Measurements from ENCODE around the gene C17orf107.
"Not testable (repeated sequence)": the region's sequence is repeated elsewhere in the genome, so short reads cannot be mapped to it uniquely, and the experiment has no call there.

C17orf107 gene

DNA sequence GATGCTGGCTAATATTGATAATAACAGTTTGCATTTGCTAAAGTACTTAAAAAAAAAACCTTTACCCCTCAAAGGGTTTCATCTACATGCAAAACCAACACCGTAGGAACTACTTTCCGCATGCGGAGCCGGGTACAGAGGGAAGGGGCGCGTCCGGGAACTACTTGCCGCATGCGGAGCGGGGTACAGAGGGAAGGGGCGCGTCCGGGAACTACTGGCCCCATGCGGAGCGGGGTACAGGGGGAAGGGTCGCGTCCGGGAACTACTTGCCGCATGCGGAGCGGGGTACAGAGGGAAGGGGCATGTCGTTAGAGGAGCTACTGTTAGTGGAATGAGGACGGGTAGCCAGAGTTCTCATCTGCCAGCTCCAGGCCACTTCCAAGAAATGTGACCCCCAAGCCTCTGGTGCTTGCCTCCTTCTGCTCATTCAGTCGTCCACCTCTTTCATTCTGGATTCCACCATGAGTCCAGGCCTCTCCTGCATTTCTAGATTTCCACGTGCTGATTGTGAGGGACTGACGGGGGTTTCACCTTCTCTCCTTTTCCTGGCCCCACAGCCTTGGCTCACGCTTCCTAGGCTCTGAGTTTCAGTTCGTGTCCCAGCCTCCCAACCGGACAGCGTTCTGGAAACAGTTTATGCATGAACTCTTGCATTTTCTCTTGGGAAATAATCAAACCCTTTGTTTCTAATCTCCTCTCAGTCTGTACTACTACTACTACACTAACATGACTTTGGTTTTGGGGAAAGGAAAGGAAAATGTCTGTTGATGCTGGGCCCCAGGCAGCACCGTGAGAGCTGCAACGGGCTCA is 39.3 kb upstream of the C17orf107 start:
- H3K4me1 ChIP-seq (ENCODE audit: control insufficient read depth, insufficient read depth, low read length) = peaks cover 15% of the 10 kb centered on the region

DNA sequence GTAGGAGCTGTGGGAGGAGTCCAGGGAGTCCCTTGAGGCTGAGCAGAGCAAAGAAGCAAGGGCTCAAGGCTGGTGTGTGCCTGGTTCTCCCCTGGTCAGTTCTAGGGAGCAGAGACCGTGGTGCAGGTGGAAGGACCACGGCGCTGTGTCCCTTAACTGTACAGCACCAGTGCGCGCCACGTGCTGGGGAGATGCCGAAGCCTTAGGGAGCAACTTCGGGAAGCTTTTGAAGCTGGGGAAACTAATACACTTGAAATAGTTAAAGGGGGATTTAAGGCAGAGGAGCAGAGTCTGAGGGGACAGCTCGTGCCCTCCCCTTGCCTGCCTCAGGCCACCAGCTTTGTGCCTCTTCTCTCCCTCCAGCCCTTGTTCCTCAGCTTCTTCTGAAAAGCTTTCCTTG is 38.7 kb upstream of the C17orf107 start:
- Histone ChIP-seq H3K27me3 (ENCODE audit: control insufficient read depth, insufficient read depth, low read length) (no peaks in the 10 kb centered on the region), H3K4me3 (ENCODE audit: low read length) (no peak overlapping the region), H3K36me3 (ENCODE audit: control insufficient read depth, insufficient read depth, low read length) (no peaks in the 10 kb centered on the region), H3K9me3 (ENCODE audit: control insufficient read depth, low read length) (no peaks in the 10 kb centered on the region), H3K9ac (ENCODE audit: low read length) (no peak overlapping the region), H3K4me1 (ENCODE audit: control insufficient read depth, insufficient read depth, low read length) (peaks cover 15% of the 10 kb centered on the region)

More for the DNA sequence above, 39.3 kb upstream of the C17orf107 start:
- H3K4me3 ChIP-seq (ENCODE audit: low read length) = no peak overlapping the region
- H3K9ac ChIP-seq (ENCODE audit: low read length) = no peak overlapping the region
- no peaks in the 10 kb centered on the region for H3K36me3 ChIP-seq (ENCODE audit: control insufficient read depth, insufficient read depth, low read length)
- H3K9me3 ChIP-seq (ENCODE audit: control insufficient read depth, low read length) = no peaks in the 10 kb centered on the region
- no peaks in the 10 kb centered on the region for H3K27me3 ChIP-seq (ENCODE audit: control insufficient read depth, insufficient read depth, low read length)

GRCh38 chr17:4861052-4861451 is 38.3 kb upstream of the C17orf107 start:
- Histone ChIP-seq H3K4me1 (ENCODE audit: control insufficient read depth, insufficient read depth, low read length) (peaks cover 15% of the 10 kb centered on the region), H3K9ac (ENCODE audit: low read length) (no peak overlapping the region), H3K36me3 (ENCODE audit: control insufficient read depth, insufficient read depth, low read length) (no peaks in the 10 kb centered on the region), H3K9me3 (ENCODE audit: control insufficient read depth, low read length) (no peaks in the 10 kb centered on the region), H3K27me3 (ENCODE audit: control insufficient read depth, insufficient read depth, low read length) (no peaks in the 10 kb centered on the region), H3K4me3 (ENCODE audit: low read length) (no peak overlapping the region)

GRCh38 chr17:4862720-4863119 is 36.6 kb upstream of the C17orf107 start:
- Histone ChIP-seq H3K9ac (ENCODE audit: low read length) (no peak overlapping the region), H3K27me3 (ENCODE audit: control insufficient read depth, insufficient read depth, low read length) (no peaks in the 10 kb centered on the region), H3K9me3 (ENCODE audit: control insufficient read depth, low read length) (no peaks in the 10 kb centered on the region), H3K4me3 (ENCODE audit: low read length) (no peak overlapping the region), H3K36me3 (ENCODE audit: control insufficient read depth, insufficient read depth, low read length) (no peaks in the 10 kb centered on the region), H3K4me1 (ENCODE audit: control insufficient read depth, insufficient read depth, low read length) (peaks cover 9% of the 10 kb centered on the region)

DNA sequence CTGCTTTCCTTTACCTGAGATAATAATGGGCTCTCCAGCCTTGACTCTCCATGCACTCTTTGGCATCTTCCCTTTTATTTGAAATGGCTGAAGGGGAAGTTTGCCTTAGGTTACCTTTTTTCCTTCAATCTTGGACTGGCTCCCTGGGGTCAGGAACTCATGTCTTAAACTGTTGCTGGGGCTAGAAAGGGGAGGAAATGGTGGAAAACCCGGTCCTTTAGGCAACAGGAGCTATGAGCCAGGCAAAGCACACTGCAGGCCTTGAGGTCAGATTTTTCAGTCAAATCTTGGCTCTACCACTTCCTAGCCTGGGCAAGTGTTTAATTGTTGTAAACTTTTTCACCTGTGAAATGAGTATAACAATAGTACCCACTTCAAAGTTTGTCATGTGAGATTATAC is 36.0 kb upstream of the C17orf107 start:
- H3K9ac ChIP-seq (ENCODE audit: low read length) = no peak overlapping the region
- no peaks in the 10 kb centered on the region for H3K9me3 ChIP-seq (ENCODE audit: control insufficient read depth, low read length)
- no peaks in the 10 kb centered on the region for H3K36me3 ChIP-seq (ENCODE audit: control insufficient read depth, insufficient read depth, low read length)
- H3K4me3 ChIP-seq (ENCODE audit: low read length) = no peak overlapping the region
- no peaks in the 10 kb centered on the region for H3K27me3 ChIP-seq (ENCODE audit: control insufficient read depth, insufficient read depth, low read length)
- H3K4me1 ChIP-seq (ENCODE audit: control insufficient read depth, insufficient read depth, low read length) = peaks cover 4% of the 10 kb centered on the region

DNA sequence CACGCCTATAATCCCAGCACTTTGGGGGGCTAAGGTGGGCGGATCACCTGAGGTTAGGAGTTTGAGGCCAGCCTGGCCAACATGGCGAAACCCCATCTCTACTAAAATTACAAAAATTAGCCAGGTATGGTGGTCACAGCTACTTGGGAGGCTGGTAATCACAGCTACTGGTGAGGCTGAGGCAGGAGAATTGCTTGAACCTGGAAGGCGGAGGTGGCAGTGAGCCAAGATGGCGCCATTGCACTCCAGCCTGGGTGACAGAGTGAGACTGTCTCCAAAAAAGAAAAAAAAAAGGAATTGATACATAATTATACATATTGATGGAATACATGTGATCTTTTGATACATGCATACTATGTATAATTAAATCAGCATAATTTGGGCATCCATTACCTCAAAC is 31.8 kb upstream of the C17orf107 start:
- H3K27me3 ChIP-seq (ENCODE audit: control insufficient read depth, insufficient read depth, low read length); H3K9ac ChIP-seq (ENCODE audit: low read length); H3K4me1 ChIP-seq (ENCODE audit: control insufficient read depth, insufficient read depth, low read length); H3K9me3 ChIP-seq (ENCODE audit: control insufficient read depth, low read length); H3K36me3 ChIP-seq (ENCODE audit: control insufficient read depth, insufficient read depth, low read length); H3K4me3 ChIP-seq (ENCODE audit: low read length): not testable (repeated sequence)

- not testable (repeated sequence) for H3K4me1 ChIP-seq (ENCODE audit: control insufficient read depth, insufficient read depth, low read length); H3K27me3 ChIP-seq (ENCODE audit: control insufficient read depth, insufficient read depth, low read length); H3K9me3 ChIP-seq (ENCODE audit: control insufficient read depth, low read length); H3K36me3 ChIP-seq (ENCODE audit: control insufficient read depth, insufficient read depth, low read length); H3K4me3 ChIP-seq (ENCODE audit: low read length); H3K9ac ChIP-seq (ENCODE audit: low read length)
Measured at GRCh38 chr17:4869058-4869998, 30.0 kb upstream of the C17orf107 start.

DNA sequence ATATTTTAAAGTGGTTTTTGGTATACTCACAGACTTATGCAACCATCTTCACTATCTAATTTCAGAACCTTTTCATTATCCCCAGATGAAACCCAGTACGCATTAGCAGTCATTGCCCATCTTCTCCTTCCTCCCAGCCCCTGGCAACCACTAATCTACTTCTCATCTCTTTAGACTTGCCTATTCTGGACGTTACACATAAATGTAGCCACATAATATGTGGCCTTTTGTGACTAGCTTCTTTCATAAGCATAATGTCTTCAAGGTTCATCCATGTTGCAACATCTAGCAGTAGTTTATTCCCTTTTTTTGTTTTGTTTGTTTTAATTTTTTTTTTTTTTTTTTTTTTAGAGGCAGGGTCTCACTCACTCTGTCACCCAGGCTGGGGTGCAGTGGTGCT is 28.5 kb upstream of the C17orf107 start:
- H3K9ac ChIP-seq (ENCODE audit: low read length) = no peak overlapping the region
- no peak overlapping the region for H3K4me3 ChIP-seq (ENCODE audit: low read length)
- no peaks in the 10 kb centered on the region for H3K9me3 ChIP-seq (ENCODE audit: control insufficient read depth, low read length)
- H3K27me3 ChIP-seq (ENCODE audit: control insufficient read depth, insufficient read depth, low read length) = no peaks in the 10 kb centered on the region
- no peaks in the 10 kb centered on the region for H3K36me3 ChIP-seq (ENCODE audit: control insufficient read depth, insufficient read depth, low read length)
- no peaks in the 10 kb centered on the region for H3K4me1 ChIP-seq (ENCODE audit: control insufficient read depth, insufficient read depth, low read length)

DNA sequence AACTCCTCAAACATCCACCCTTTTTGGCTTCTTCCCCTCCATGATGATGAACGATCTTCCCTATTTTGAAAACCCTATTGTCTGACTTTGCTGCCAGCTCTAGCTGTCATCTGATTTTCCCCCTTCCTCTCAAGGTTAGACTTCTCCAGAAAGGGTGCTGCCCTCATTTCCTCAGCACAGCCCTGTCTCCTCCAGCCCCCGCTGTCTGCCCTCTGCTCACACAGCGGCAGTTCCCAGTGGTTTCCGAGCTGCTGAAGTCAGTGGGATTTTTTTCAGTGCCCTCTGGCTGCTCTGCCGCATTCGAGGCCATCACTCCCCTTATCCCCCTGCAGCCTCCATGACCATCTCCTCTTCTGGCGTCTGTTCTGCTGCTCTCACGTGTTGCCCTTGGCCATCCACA is 26.6 kb upstream of the C17orf107 start:
- H3K9ac ChIP-seq (ENCODE audit: low read length) = no peak overlapping the region
- H3K27me3 ChIP-seq (ENCODE audit: control insufficient read depth, insufficient read depth, low read length) = no peaks in the 10 kb centered on the region
- no peaks in the 10 kb centered on the region for H3K36me3 ChIP-seq (ENCODE audit: control insufficient read depth, insufficient read depth, low read length)
- no peaks in the 10 kb centered on the region for H3K9me3 ChIP-seq (ENCODE audit: control insufficient read depth, low read length)
- H3K4me1 ChIP-seq (ENCODE audit: control insufficient read depth, insufficient read depth, low read length) = no peaks in the 10 kb centered on the region
- H3K4me3 ChIP-seq (ENCODE audit: low read length) = no peak overlapping the region

DNA sequence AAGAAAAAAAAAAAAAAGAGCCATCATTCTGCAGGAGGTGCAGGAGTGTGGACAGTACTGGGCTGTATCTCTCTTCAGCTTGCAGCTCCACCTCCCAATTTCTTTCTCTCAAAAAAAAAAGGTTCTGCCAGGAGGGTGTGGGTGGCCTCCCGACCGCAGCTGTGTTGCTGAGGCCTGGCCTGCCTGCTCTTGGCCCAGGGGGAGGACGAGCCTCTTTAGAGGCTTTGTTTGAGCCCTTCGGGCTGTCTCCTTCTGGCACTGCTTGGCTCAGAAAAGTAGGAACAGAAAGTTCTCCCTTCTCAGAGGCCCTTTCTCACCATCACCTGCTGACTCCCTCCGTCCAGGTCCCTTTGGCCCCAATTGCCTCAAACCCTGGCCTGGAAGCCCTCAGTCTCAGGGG is 22.2 kb upstream of the C17orf107 start:
- no peaks in the 10 kb centered on the region for H3K36me3 ChIP-seq (ENCODE audit: control insufficient read depth, insufficient read depth, low read length)
- no peaks in the 10 kb centered on the region for H3K4me1 ChIP-seq (ENCODE audit: control insufficient read depth, insufficient read depth, low read length)
- H3K4me3 ChIP-seq (ENCODE audit: low read length) = no peak overlapping the region
- H3K9me3 ChIP-seq (ENCODE audit: control insufficient read depth, low read length) = no peaks in the 10 kb centered on the region
- no peaks in the 10 kb centered on the region for H3K27me3 ChIP-seq (ENCODE audit: control insufficient read depth, insufficient read depth, low read length)
- no peak overlapping the region for H3K9ac ChIP-seq (ENCODE audit: low read length)

DNA sequence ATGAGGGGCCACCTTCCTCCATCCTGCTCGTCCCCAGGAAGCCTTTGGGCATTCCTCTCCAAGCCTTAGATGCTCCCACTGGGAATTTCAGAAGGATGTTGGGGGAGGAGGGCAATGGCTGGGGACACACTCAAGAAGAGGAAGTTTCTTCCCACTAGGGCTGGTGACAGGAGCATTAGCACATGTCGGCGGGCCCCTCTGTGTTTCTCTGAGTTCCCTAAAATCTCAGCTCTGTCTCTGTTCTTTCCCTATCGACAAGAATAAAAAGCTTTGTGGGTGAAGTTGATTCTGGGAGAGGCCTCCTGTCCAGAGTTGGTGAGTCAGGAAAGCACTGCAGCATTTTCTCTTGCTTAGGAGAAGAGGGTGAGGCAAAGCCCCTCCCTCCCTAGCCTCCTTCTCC is 19.7 kb upstream of the C17orf107 start:
- H3K4me3 ChIP-seq (ENCODE audit: low read length) = no peak overlapping the region
- H3K36me3 ChIP-seq (ENCODE audit: control insufficient read depth, insufficient read depth, low read length) = peaks cover 6% of the 10 kb centered on the region
- no peaks in the 10 kb centered on the region for H3K9me3 ChIP-seq (ENCODE audit: control insufficient read depth, low read length)
- no peak overlapping the region for H3K9ac ChIP-seq (ENCODE audit: low read length)
- no peaks in the 10 kb centered on the region for H3K27me3 ChIP-seq (ENCODE audit: control insufficient read depth, insufficient read depth, low read length)
- no peaks in the 10 kb centered on the region for H3K4me1 ChIP-seq (ENCODE audit: control insufficient read depth, insufficient read depth, low read length)

GRCh38 chr17:4880857-4881256 is 18.5 kb upstream of the C17orf107 start:
- H3K4me1 ChIP-seq (ENCODE audit: control insufficient read depth, insufficient read depth, low read length) = no peaks in the 10 kb centered on the region
- H3K4me3 ChIP-seq (ENCODE audit: low read length) = no peak overlapping the region
- no peaks in the 10 kb centered on the region for H3K9me3 ChIP-seq (ENCODE audit: control insufficient read depth, low read length)
- peaks cover 16% of the 10 kb centered on the region for H3K36me3 ChIP-seq (ENCODE audit: control insufficient read depth, insufficient read depth, low read length)
- no peak overlapping the region for H3K9ac ChIP-seq (ENCODE audit: low read length)
- no peaks in the 10 kb centered on the region for H3K27me3 ChIP-seq (ENCODE audit: control insufficient read depth, insufficient read depth, low read length)

All from mucosa of stomach (tissue), 1 donor.